IMR-90 (cell line): Measurements from ENCODE around the gene SNED1. TPM values are rescaled to one million over a fixed set of nuclear protein-coding genes. Genes with fewer than 3 reads are reported as not detected.

Source experiments
- ATAC-seq: fragments of 200-7000 bp; cut with Tn5 transposase; 2 replicates; pipeline ENCODE4 v1.9.1; 2020; ENCODE audit warnings: low read depth, mild to moderate bottlenecking, moderate library complexity
- BruUV-seq: library from RNA; stranded (reverse); fragments of 400-500 nt; replicated peaks from 2 replicates; lab custom pipeline; 2021; lab: Mats Ljungman, UMichigan
- CTCF ChIA-PET: fragments of 300-600 bp; formaldehyde crosslinking; extraction: SDS; loops from one replicate; lab custom pipeline; 2021; ENCODE audit warnings: antibody characterized with exemption; lab: Yijun Ruan, JAX
- POLR2A ChIA-PET: fragments of 300-600 bp; sonication (Branson Sonifier 250); formaldehyde crosslinking; loops from one replicate; lab custom pipeline; 2022; ENCODE audit warnings: antibody characterized with exemption; ENCODE audit not compliant: unreplicated experiment; lab: Charles Lee
- DNase-seq: peaks from one replicate; pipeline ENCODE4 v3.0.0; 2013
- H2AFZ ChIP-seq: replicated peaks from 2 replicates; pipeline ENCODE3; 2013; ENCODE audit warnings: low read length, mild to moderate bottlenecking; ENCODE audit not compliant: poor library complexity
- H2AK5ac ChIP-seq: 2 replicates; pipeline ENCODE4 v1.6.1; 2013; ENCODE audit warnings: low read depth, low read length, inconsistent platforms
- H2AK9ac ChIP-seq: replicated peaks from 2 replicates; pipeline ENCODE3; 2013; ENCODE audit warnings: mild to moderate bottlenecking, low read depth, low read length, moderate library complexity; ENCODE audit not compliant: poor library complexity
- H2BK120ac ChIP-seq: 2 replicates; pipeline ENCODE4 v1.6.1; 2013; ENCODE audit warnings: low read depth, low read length, inconsistent platforms
- H2BK15ac ChIP-seq: 3 replicates; pipeline ENCODE4 v1.6.1; 2013; ENCODE audit warnings: low read depth, low read length, inconsistent platforms
- H2BK20ac ChIP-seq: 2 replicates; pipeline ENCODE4 v1.6.1; 2013; ENCODE audit warnings: low read depth, mild to moderate bottlenecking, inconsistent platforms, low read length, moderate library complexity
- H2BK5ac ChIP-seq: 2 replicates; pipeline ENCODE4 v1.6.1; 2013; ENCODE audit warnings: mild to moderate bottlenecking, low read depth, low read length, inconsistent platforms; ENCODE audit not compliant: poor library complexity, severe bottlenecking
- H3K14ac ChIP-seq: replicated peaks from 2 replicates; pipeline ENCODE4 v1.6.1; 2013; ENCODE audit warnings: low read depth, low read length, inconsistent platforms
- H3K18ac ChIP-seq: 2 replicates; pipeline ENCODE4 v1.6.1; 2013; ENCODE audit warnings: low read depth, low read length, control low read depth
- H3K23ac ChIP-seq: 2 replicates; pipeline ENCODE4 v1.6.1; 2013; ENCODE audit warnings: low read depth, low read length, inconsistent platforms
- H3K27ac ChIP-seq: 2 replicates; pipeline ENCODE4 v1.5.1; 2013; ENCODE audit warnings: mild to moderate bottlenecking, control low read depth, low read length; ENCODE audit not compliant: insufficient read depth
- H3K27me3 ChIP-seq: 2 replicates; pipeline ENCODE4 v1.6.1; 2013; ENCODE audit warnings: low read length; ENCODE audit not compliant: control insufficient read depth, insufficient read depth
- H3K36me3 ChIP-seq: 2 replicates; pipeline ENCODE4 v1.6.1; 2013; ENCODE audit warnings: low read length, mixed read lengths; ENCODE audit not compliant: control insufficient read depth, insufficient read depth
- H3K4ac ChIP-seq: 2 replicates; pipeline ENCODE4 v1.6.1; 2013; ENCODE audit warnings: low read depth, low read length, inconsistent platforms
- H3K4me1 ChIP-seq: 2 replicates; pipeline ENCODE4 v1.6.1; 2013; ENCODE audit warnings: low read length, mixed read lengths; ENCODE audit not compliant: control insufficient read depth, insufficient read depth
- H3K4me2 ChIP-seq: 2 replicates; pipeline ENCODE4 v1.6.1; 2013; ENCODE audit warnings: low read depth, mild to moderate bottlenecking, control low read depth, low read length, moderate library complexity
- H3K4me3 ChIP-seq: 2 replicates; pipeline ENCODE4 v1.5.1; 2013; ENCODE audit warnings: low read depth, mild to moderate bottlenecking, control low read depth, low read length, moderate library complexity; ENCODE audit not compliant: insufficient read depth
- H3K56ac ChIP-seq: 2 replicates; pipeline ENCODE4 v1.6.1; 2013; ENCODE audit warnings: low read length, inconsistent platforms; ENCODE audit not compliant: insufficient read depth; ENCODE audit errors: extremely low read depth
- H3K79me1 ChIP-seq, 2 experiments: 2 replicates each; pipeline ENCODE4 v1.6.1; 2013; ENCODE audit warnings: low read length in 2 of 2, inconsistent platforms in 1 of 2, low read depth in 1 of 2
- H3K9ac ChIP-seq: 2 replicates; pipeline ENCODE4 v1.6.1; 2013; ENCODE audit warnings: low read depth, low read length, control low read depth
- H3K9me1 ChIP-seq: 2 replicates; pipeline ENCODE4 v1.6.1; 2013; ENCODE audit warnings: low read length, inconsistent platforms; ENCODE audit not compliant: insufficient read depth
- H3K9me3 ChIP-seq: 2 replicates; pipeline ENCODE4 v1.6.1; 2013; ENCODE audit warnings: low read length; ENCODE audit not compliant: control insufficient read depth, insufficient read depth
- H4K20me1 ChIP-seq: 2 replicates; pipeline ENCODE4 v1.6.1; 2013; ENCODE audit warnings: low read length, inconsistent platforms; ENCODE audit not compliant: insufficient read depth
- H4K5ac ChIP-seq: 2 replicates; pipeline ENCODE4 v1.6.1; 2013; ENCODE audit warnings: mild to moderate bottlenecking, low read depth, low read length, control low read depth
- H4K8ac ChIP-seq, 2 experiments: 2 replicates each; pipeline ENCODE4 v1.6.1; 2013; ENCODE audit warnings: low read depth in 2 of 2, low read length in 2 of 2, control low read depth in 1 of 2, inconsistent platforms in 1 of 2
- H4K91ac ChIP-seq: 2 replicates; pipeline ENCODE4 v1.6.1; 2013; ENCODE audit warnings: low read depth, low read length, inconsistent platforms; ENCODE audit not compliant: insufficient read depth
- BHLHE40 ChIP-seq: fragments of 150-350 bp; IDR thresholded peaks from 2 replicates; pipeline ENCODE4 v1.6.1; 2016; ENCODE audit warnings: mild to moderate bottlenecking, low read depth, low read length
- CEBPB ChIP-seq: IDR thresholded peaks from 2 replicates; pipeline ENCODE4 v1.6.1; 2012; ENCODE audit warnings: low read depth, low read length, improper control_type of control experiment
- CHD1 ChIP-seq: IDR thresholded peaks from 2 replicates; pipeline ENCODE4 v1.6.1; 2012; ENCODE audit warnings: low read depth, low read length, improper control_type of control experiment
- FOS ChIP-seq: fragments of 150-350 bp; IDR thresholded peaks from 2 replicates; pipeline ENCODE4 v1.6.1; 2016; ENCODE audit warnings: low read depth, low read length
- MAFK ChIP-seq: IDR thresholded peaks from 2 replicates; pipeline ENCODE4 v1.6.1; 2012; ENCODE audit warnings: low read depth, low read length, improper control_type of control experiment
- MAZ ChIP-seq: IDR thresholded peaks from 2 replicates; pipeline ENCODE4 v1.6.1; 2012; ENCODE audit warnings: low read depth, mild to moderate bottlenecking, low read length, improper control_type of control experiment, moderate library complexity, borderline replicate concordance
- MXI1 ChIP-seq: IDR thresholded peaks from 2 replicates; pipeline ENCODE4 v1.6.1; 2012; ENCODE audit warnings: low read depth, mild to moderate bottlenecking, low read length, moderate library complexity, borderline replicate concordance
- NFE2L2 ChIP-seq: fragments of 150-350 bp; IDR thresholded peaks from 2 replicates; pipeline ENCODE4 v1.6.1; 2016; ENCODE audit warnings: low read depth, mild to moderate bottlenecking, low read length
- RAD21 ChIP-seq: IDR thresholded peaks from 2 replicates; pipeline ENCODE4 v1.6.1; 2012; ENCODE audit warnings: low read length, improper control_type of control experiment
- RCOR1 ChIP-seq: IDR thresholded peaks from 2 replicates; pipeline ENCODE4 v1.6.1; 2012; ENCODE audit warnings: mild to moderate bottlenecking, low read length, improper control_type of control experiment; ENCODE audit not compliant: insufficient replicate concordance
- RFX5 ChIP-seq: IDR thresholded peaks from 2 replicates; pipeline ENCODE4 v1.8.0; 2012; ENCODE audit warnings: low read depth, mild to moderate bottlenecking, low read length, moderate library complexity
- SMC3 ChIP-seq: fragments of 150-350 bp; IDR thresholded peaks from 2 replicates; pipeline ENCODE4 v1.6.1; 2016; ENCODE audit warnings: low read depth, mild to moderate bottlenecking, antibody characterized with exemption, low read length, moderate library complexity
- WGBS, 2 experiments: methylation state at CpG; one replicate each; pipeline versions ENCODE4 v1.1.5 to v1.1.7; 2013; ENCODE audit warnings: missing lambda C conversion rate in 2 of 2; ENCODE audit not compliant: insufficient read length in 1 of 2; ENCODE audit errors: extremely low coverage in 2 of 2; 5-methylcytosine and 5-hydroxymethylcytosine counted together
- dilution Hi-C: fragments of 300-500 bp; cut with HindIII; formaldehyde crosslinking; loops from one replicate; pipeline ENCODE4 v1.14.3; 2018; ENCODE audit warnings: low sequenced_read_pairs; ENCODE audit not compliant: unreplicated experiment
- in situ Hi-C: fragments of 300-500 bp; cut with MboI; formaldehyde crosslinking; loops from 3 replicates; pipeline ENCODE4 v1.14.3; 2019; ENCODE audit warnings: low sequenced_read_pairs, inconsistent platforms, mixed read lengths
- intact Hi-C: fragments of 100-400 bp; cut with micrococcal nuclease; formaldehyde crosslinking; loops from 2 replicates; pipeline ENCODE4 v1.10.0; 2022
- polyA plus RNA-seq, 3 experiments: library from polyadenylated mRNA; depleted of rRNA; stranded (reverse); fragments of >200 nt; gene quantifications; 2 replicates each; pipeline ENCODE4 v1.2.3, GENCODE V29; 2012; ENCODE audit warnings: low replicate concordance in 1 of 3
- total RNA-seq: library from RNA; depleted of rRNA; stranded (reverse); fragments of >200 nt; gene quantifications from 2 replicates; pipeline ENCODE4 v1.2.3, GENCODE V29; 2012
- TF ChIP-seq, protein P1 (sequence below): fragments of 150-350 bp; IDR thresholded peaks from 2 replicates; pipeline ENCODE4 v1.6.1; 2016; ENCODE audit warnings: low read depth, mild to moderate bottlenecking, low read length, moderate library complexity, borderline replicate concordance

Gene SNED1
- total and polyA plus RNA-seq, 2 of the 4 experiments (the other 2 are of a cell fraction) = 1.1 to 3.4 TPM

DNA sequence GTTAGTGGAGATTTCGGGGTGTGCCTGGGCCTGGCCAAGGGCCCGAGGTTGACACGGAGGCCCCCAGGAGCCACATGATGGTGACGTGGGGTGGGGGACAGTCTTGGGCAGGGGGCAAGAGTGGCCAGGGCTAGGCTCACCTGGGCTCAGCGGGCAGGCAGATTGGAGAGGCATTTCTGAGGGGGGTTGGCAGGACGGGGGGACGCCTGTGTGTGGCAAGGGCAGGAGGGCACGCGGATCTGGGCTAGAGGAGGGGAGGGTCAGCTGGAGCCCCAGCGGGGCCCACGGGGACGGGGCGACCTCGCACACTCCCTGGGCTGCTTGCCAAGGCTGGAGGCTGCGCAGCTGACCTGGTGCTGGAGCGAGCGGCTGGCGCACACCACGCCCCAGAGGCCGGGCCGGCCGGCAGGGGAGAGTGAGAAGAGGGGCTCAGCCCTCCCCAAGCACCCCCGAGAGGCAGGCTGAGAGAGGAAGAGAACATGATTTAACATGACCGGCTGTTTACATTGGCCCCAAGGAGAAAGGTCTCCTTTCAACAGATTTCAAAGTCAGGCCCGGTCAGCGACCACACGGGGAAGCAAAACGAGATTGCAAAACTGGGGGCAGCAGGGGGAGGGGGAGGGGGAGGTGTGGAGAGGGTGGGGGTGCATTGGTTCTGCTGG lies 38.0 kb upstream of the SNED1 start:
- H3K9ac ChIP-seq = no peak overlapping the region
- no TSS peak for BruUV-seq
- no peak overlapping the region for H4K91ac ChIP-seq
- H3K36me3 ChIP-seq = no peaks in the 10 kb centered on the region
- no peak overlapping the region for H2AK9ac ChIP-seq
- peaks cover 10% of the 10 kb centered on the region for H3K9me1 ChIP-seq
- H3K23ac ChIP-seq = no peak overlapping the region
- intact Hi-C loops (no loop called here), in situ Hi-C loops (no loop called here), dilution Hi-C loops (no loop called here)
- no peaks in the 10 kb centered on the region for H4K20me1 ChIP-seq
- peak overlapping the region; percentile 32; the same call in 1 of the 2 replicates for H4K5ac ChIP-seq
- H3K4me2 ChIP-seq = no peak overlapping the region; the same call in 1 of the 2 replicates
- ChIA-PET CTCF (no interaction called here), POLR2A (no interaction called here)
- H3K27me3 ChIP-seq = peaks cover 12% of the 10 kb centered on the region; the same call in 1 of the 2 replicates
- no peak overlapping the region for H3K56ac ChIP-seq
- H3K27ac ChIP-seq = peak overlapping the region; percentile 48; the same call in 1 of the 2 replicates
- H3K4me3 ChIP-seq = no peak overlapping the region
- H3K79me1 ChIP-seq = no peaks in the 10 kb centered on the region
- no peak overlapping the region for H4K8ac ChIP-seq
- WGBS, 2 experiments = 16% methylated on average over 11 of the region's 28 CpGs; no CpG with 5 or more reads in 1 of the 2 experiments
- DNase-seq = peak; percentile 6
- H3K14ac ChIP-seq = no peak overlapping the region
- H3K4me1 ChIP-seq = peaks cover 32% of the 10 kb centered on the region; the same call in 1 of the 2 replicates
- no peak overlapping the region for H3K4ac ChIP-seq
- H3K18ac ChIP-seq = peak overlapping the region; percentile 33; the same call in 1 of the 2 replicates
- no peaks in the 10 kb centered on the region for H3K9me3 ChIP-seq
- no peak overlapping the region for H2BK5ac ChIP-seq
- H2AFZ ChIP-seq = peak overlapping the region; percentile 43
- TF ChIP-seq MAZ (no peak), SMC3 (no peak), RFX5 (no peak), MAFK (no peak), NFE2L2 (no peak), BHLHE40 (no peak), CEBPB (no peak), CHD1 (no peak), MXI1 (no peak), RAD21 (no peak), FOS (no peak), RCOR1 (no peak)
- TF ChIP-seq, protein P1, sequence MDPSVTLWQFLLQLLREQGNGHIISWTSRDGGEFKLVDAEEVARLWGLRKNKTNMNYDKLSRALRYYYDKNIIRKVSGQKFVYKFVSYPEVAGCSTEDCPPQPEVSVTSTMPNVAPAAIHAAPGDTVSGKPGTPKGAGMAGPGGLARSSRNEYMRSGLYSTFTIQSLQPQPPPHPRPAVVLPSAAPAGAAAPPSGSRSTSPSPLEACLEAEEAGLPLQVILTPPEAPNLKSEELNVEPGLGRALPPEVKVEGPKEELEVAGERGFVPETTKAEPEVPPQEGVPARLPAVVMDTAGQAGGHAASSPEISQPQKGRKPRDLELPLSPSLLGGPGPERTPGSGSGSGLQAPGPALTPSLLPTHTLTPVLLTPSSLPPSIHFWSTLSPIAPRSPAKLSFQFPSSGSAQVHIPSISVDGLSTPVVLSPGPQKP = no peak
- 0 out of 2 replicates have a peak overlapping the region, but pooled peaks have one; percentile 24 for H2BK20ac ChIP-seq
- 0 out of 2 replicates have a peak overlapping the region, but pooled peaks have one; percentile 40 for H2BK120ac ChIP-seq
- H2BK15ac ChIP-seq = no peak overlapping the region
- peak overlapping the region; percentile 15 for H2AK5ac ChIP-seq
- peak; percentile 52 for ATAC-seq
